ENCODE measurements around the gene TP53I11. TPM values are rescaled to one million over a fixed set of nuclear protein-coding genes. Genes with fewer than 3 reads are reported as not detected.

The TP53I11 gene
- total RNA-seq, 1 donor from 2014 or later = 96.8 TPM

DNA sequence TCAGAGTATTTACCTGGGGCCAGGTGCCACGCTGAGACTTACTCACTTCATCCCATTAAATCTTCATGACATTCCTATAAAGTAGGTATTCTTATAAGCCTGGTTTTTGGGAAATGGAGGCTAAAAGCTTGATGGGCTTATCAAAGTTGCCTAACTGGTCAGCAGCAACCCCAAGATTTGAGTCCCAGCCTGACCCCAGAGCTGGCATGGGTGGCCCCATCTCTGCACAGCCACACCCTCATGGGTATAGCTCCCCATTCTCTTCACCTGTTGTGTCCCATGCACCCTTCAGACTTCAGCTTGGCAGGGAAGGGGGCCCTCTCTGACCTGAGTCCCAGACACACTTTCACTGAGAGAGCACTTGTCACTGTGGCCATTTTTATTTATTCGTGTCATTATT is 37.4 kb upstream of the TP53I11 start:
- no peak for TF ChIP-seq CTCF (IDR thresholded peaks at IDR 0.05; ENCODE audit: insufficient read depth, low read depth, low read length)
- TF ChIP-seq EZH2 (IDR thresholded peaks at IDR 0.05; ENCODE audit: insufficient read depth, low read length) = no peak
- Histone ChIP-seq H3K4me2 (ENCODE audit: low read length) (no peak overlapping the region), H4K20me1 (ENCODE audit: insufficient read depth, low read length) (no peaks in the 10 kb centered on the region), H3K4me3 (ENCODE audit: insufficient read depth, low read depth, low read length) (no peak overlapping the region), H3K27me3 (ENCODE audit: insufficient read depth, low read length) (peaks cover 24% of the 10 kb centered on the region), H3K27ac (ENCODE audit: low read depth, low read length) (no peak overlapping the region), H2AFZ (ENCODE audit: low read depth, low read length) (no peak overlapping the region), H3K9ac (ENCODE audit: low read length) (no peak overlapping the region), H3K36me3 (ENCODE audit: insufficient read depth, low read length) (no peaks in the 10 kb centered on the region), H3K9me3 (ENCODE audit: insufficient read depth, low read depth, low read length) (no peaks in the 10 kb centered on the region), H3K4me1 (ENCODE audit: insufficient read depth, low read length) (no peaks in the 10 kb centered on the region), H3K79me2 (ENCODE audit: insufficient read depth, low read length) (no peaks in the 10 kb centered on the region)
- no peak for FAIRE-seq
- H3K27me3 Mint-ChIP-seq (ENCODE audit: low read depth, unreplicated experiment) = peaks cover 55% of the 10 kb centered on the region
- no peaks in the 10 kb centered on the region for H3K36me3 Mint-ChIP-seq (ENCODE audit: low read depth, unreplicated experiment)
- H3K27ac Mint-ChIP-seq (ENCODE audit: unreplicated experiment) = no peak overlapping the region
- DNase-seq (ENCODE audit: low read depth) = no peak
- H3K9me3 Mint-ChIP-seq (ENCODE audit: unreplicated experiment) = no peaks in the 10 kb centered on the region
- no peak overlapping the region for H3K4me3 Mint-ChIP-seq (ENCODE audit: unreplicated experiment)
- H3K4me1 Mint-ChIP-seq (ENCODE audit: low read depth, unreplicated experiment) = peaks cover 4% of the 10 kb centered on the region

DNA sequence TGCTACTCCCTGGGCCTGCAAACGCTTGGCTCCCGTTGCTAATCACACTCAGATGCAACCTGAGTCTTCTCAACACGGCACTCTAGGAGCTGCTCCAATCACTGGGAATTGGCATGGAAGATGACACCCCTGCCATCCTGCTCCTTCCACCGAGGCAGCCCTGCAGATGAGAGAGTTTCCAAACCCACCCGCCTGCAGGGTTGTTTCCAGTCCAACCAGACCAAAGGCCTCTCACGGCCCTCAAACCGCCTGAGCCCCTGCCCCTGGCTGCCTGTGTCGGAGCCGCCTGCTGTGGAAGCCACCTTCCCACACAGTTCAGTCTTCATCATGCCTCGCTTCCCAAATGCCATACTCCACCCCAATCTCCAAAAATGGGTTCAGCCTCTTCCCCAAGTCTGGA is 36.8 kb upstream of the TP53I11 start:
- H3K9me3 Mint-ChIP-seq (ENCODE audit: unreplicated experiment) = no peaks in the 10 kb centered on the region
- Histone ChIP-seq H4K20me1 (ENCODE audit: insufficient read depth, low read length) (no peaks in the 10 kb centered on the region), H3K36me3 (ENCODE audit: insufficient read depth, low read length) (no peaks in the 10 kb centered on the region), H3K4me2 (ENCODE audit: low read length) (no peak overlapping the region), H3K27me3 (ENCODE audit: insufficient read depth, low read length) (peaks cover 22% of the 10 kb centered on the region), H3K4me3 (ENCODE audit: insufficient read depth, low read depth, low read length) (no peak overlapping the region), H3K27ac (ENCODE audit: low read depth, low read length) (no peak overlapping the region), H2AFZ (ENCODE audit: low read depth, low read length) (no peak overlapping the region), H3K9ac (ENCODE audit: low read length) (no peak overlapping the region), H3K79me2 (ENCODE audit: insufficient read depth, low read length) (no peaks in the 10 kb centered on the region), H3K4me1 (ENCODE audit: insufficient read depth, low read length) (no peaks in the 10 kb centered on the region), H3K9me3 (ENCODE audit: insufficient read depth, low read depth, low read length) (no peaks in the 10 kb centered on the region)
- peaks cover 4% of the 10 kb centered on the region for H3K4me1 Mint-ChIP-seq (ENCODE audit: low read depth, unreplicated experiment)
- DNase-seq (ENCODE audit: low read depth) = no peak
- H3K4me3 Mint-ChIP-seq (ENCODE audit: unreplicated experiment) = peak overlapping the region; percentile 14
- H3K27me3 Mint-ChIP-seq (ENCODE audit: low read depth, unreplicated experiment) = peaks cover 56% of the 10 kb centered on the region
- H3K36me3 Mint-ChIP-seq (ENCODE audit: low read depth, unreplicated experiment) = no peaks in the 10 kb centered on the region
- TF ChIP-seq EZH2 (IDR thresholded peaks at IDR 0.05; ENCODE audit: insufficient read depth, low read length) (no peak), CTCF (IDR thresholded peaks at IDR 0.05; ENCODE audit: insufficient read depth, low read depth, low read length) (no peak)
- FAIRE-seq = no peak
- H3K27ac Mint-ChIP-seq (ENCODE audit: unreplicated experiment) = no peak overlapping the region

DNA sequence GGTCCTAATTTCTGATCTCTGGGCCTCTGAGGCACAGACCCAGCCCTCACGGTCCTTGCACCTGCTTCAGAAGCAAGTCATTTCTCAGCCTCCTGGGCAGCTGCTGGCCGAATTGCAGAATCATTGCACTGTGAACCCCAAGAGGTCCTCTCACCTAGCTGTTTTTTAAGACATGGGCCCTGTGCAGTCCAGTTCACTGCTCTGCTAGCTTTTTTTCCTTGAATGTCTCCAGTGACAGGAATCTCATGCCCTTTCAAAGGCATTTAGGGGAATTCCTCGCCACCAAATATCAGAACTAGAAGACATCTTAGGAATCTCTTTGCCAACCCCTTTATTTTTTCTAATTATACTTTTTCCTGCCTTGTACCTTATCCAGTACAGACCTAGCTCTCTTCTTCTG is 35.6 kb upstream of the TP53I11 start:
- Mint-ChIP-seq H3K4me1 (ENCODE audit: low read depth, unreplicated experiment) (peaks cover 4% of the 10 kb centered on the region), H3K4me3 (ENCODE audit: unreplicated experiment) (no peak overlapping the region), H3K27ac (ENCODE audit: unreplicated experiment) (no peak overlapping the region), H3K36me3 (ENCODE audit: low read depth, unreplicated experiment) (peaks cover 2% of the 10 kb centered on the region), H3K9me3 (ENCODE audit: unreplicated experiment) (no peaks in the 10 kb centered on the region), H3K27me3 (ENCODE audit: low read depth, unreplicated experiment) (peaks cover 57% of the 10 kb centered on the region)
- DNase-seq (ENCODE audit: low read depth) (no peak), FAIRE-seq (no peak)
- Histone ChIP-seq H3K27me3 (ENCODE audit: insufficient read depth, low read length) (peaks cover 23% of the 10 kb centered on the region), H3K4me2 (ENCODE audit: low read length) (no peak overlapping the region), H3K79me2 (ENCODE audit: insufficient read depth, low read length) (no peaks in the 10 kb centered on the region), H3K4me3 (ENCODE audit: insufficient read depth, low read depth, low read length) (no peak overlapping the region), H4K20me1 (ENCODE audit: insufficient read depth, low read length) (no peaks in the 10 kb centered on the region), H3K4me1 (ENCODE audit: insufficient read depth, low read length) (no peaks in the 10 kb centered on the region), H2AFZ (ENCODE audit: low read depth, low read length) (no peak overlapping the region), H3K9ac (ENCODE audit: low read length) (no peak overlapping the region), H3K27ac (ENCODE audit: low read depth, low read length) (no peak overlapping the region), H3K36me3 (ENCODE audit: insufficient read depth, low read length) (no peaks in the 10 kb centered on the region), H3K9me3 (ENCODE audit: insufficient read depth, low read depth, low read length) (no peaks in the 10 kb centered on the region)
- TF ChIP-seq CTCF (IDR thresholded peaks at IDR 0.05; ENCODE audit: insufficient read depth, low read depth, low read length) (no peak), EZH2 (IDR thresholded peaks at IDR 0.05; ENCODE audit: insufficient read depth, low read length) (no peak)

Measured in astrocyte (in vitro differentiated cells and primary cell).